ENCODE data around the gene B3GNT7.

GRCh38 chr2:231412618-231412963, 17.1 kb downstream of the B3GNT7 start:
- no peak for TF ChIP-seq EZH2 (IDR thresholded peaks at IDR 0.05; ENCODE audit: low read length, unreplicated experiment)
- TF ChIP-seq, protein P1, sequence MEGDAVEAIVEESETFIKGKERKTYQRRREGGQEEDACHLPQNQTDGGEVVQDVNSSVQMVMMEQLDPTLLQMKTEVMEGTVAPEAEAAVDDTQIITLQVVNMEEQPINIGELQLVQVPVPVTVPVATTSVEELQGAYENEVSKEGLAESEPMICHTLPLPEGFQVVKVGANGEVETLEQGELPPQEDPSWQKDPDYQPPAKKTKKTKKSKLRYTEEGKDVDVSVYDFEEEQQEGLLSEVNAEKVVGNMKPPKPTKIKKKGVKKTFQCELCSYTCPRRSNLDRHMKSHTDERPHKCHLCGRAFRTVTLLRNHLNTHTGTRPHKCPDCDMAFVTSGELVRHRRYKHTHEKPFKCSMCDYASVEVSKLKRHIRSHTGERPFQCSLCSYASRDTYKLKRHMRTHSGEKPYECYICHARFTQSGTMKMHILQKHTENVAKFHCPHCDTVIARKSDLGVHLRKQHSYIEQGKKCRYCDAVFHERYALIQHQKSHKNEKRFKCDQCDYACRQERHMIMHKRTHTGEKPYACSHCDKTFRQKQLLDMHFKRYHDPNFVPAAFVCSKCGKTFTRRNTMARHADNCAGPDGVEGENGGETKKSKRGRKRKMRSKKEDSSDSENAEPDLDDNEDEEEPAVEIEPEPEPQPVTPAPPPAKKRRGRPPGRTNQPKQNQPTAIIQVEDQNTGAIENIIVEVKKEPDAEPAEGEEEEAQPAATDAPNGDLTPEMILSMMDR (conservative IDR thresholded peaks at IDR 0.05; ENCODE audit: low read depth, low read length) = peak; percentile 1; the same call in 1 of the 2 replicates
